Measurements from ENCODE around the gene RBMS3. TPM values are rescaled to one million over a fixed set of nuclear protein-coding genes. Genes with fewer than 3 reads are reported as not detected.

RBMS3 gene
- total and polyA plus RNA-seq, 2 experiments from 2014 or later = 34.9 to 37.1 TPM

DNA sequence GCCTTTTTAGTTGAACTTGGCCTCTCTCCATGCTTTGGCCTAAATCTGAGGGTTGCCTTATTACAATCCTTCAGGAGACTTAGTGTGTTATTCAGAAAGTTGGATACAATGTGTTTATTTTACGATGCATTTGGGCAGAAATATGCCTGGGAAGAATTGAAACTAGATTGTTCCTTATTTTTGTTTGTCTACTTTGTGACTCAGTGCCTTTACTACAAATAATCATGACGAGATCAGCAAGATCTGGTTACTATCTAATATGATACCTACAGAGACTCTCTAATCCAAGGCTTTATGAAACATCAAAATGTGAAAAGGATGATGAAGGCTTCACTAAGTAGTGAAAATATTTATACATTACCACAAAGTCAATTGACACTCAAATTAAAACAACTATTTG lies 82.2 kb downstream of the RBMS3 start:
- no peaks in the 10 kb centered on the region for H3K4me1 ChIP-seq (ENCODE audit: insufficient read depth)
- H3K9me3 ChIP-seq (ENCODE audit: low read depth) = no peaks in the 10 kb centered on the region
- no peaks in the 10 kb centered on the region for H4K20me1 ChIP-seq (ENCODE audit: insufficient read depth, poor library complexity, severe bottlenecking)
- no peaks in the 10 kb centered on the region for H3K27me3 ChIP-seq
- TF ChIP-seq EZH2 (IDR thresholded peaks at IDR 0.05; ENCODE audit: borderline replicate concordance) (no peak), EZH2phosphoT487 (IDR thresholded peaks at IDR 0.05; ENCODE audit: low read depth, severe bottlenecking, unreplicated experiment) (no peak)
- TF ChIP-seq, protein P1, sequence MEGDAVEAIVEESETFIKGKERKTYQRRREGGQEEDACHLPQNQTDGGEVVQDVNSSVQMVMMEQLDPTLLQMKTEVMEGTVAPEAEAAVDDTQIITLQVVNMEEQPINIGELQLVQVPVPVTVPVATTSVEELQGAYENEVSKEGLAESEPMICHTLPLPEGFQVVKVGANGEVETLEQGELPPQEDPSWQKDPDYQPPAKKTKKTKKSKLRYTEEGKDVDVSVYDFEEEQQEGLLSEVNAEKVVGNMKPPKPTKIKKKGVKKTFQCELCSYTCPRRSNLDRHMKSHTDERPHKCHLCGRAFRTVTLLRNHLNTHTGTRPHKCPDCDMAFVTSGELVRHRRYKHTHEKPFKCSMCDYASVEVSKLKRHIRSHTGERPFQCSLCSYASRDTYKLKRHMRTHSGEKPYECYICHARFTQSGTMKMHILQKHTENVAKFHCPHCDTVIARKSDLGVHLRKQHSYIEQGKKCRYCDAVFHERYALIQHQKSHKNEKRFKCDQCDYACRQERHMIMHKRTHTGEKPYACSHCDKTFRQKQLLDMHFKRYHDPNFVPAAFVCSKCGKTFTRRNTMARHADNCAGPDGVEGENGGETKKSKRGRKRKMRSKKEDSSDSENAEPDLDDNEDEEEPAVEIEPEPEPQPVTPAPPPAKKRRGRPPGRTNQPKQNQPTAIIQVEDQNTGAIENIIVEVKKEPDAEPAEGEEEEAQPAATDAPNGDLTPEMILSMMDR (IDR thresholded peaks at IDR 0.05; ENCODE audit: poor library complexity) = no peak
- H3K4me2 ChIP-seq = no peak overlapping the region
- peaks cover 46% of the 10 kb centered on the region for H3K79me2 ChIP-seq
- H3K4me3 ChIP-seq = no peak overlapping the region
- WGBS (ENCODE audit: low lambda C conversion rate, missing lambda C conversion rate) = 95% methylated on average over 2 of the region's 2 CpGs
- H3K36me3 ChIP-seq (replicated peaks; ENCODE audit: insufficient read depth, low read depth) = no peaks in the 10 kb centered on the region
- H3K27ac ChIP-seq = no peak overlapping the region
- DNase-seq (ENCODE audit: low spot score) = no peak
- no peak overlapping the region for H2AFZ ChIP-seq
- H3K9me2 ChIP-seq (replicated peaks; ENCODE audit: insufficient read depth) = no peaks in the 10 kb centered on the region

DNA sequence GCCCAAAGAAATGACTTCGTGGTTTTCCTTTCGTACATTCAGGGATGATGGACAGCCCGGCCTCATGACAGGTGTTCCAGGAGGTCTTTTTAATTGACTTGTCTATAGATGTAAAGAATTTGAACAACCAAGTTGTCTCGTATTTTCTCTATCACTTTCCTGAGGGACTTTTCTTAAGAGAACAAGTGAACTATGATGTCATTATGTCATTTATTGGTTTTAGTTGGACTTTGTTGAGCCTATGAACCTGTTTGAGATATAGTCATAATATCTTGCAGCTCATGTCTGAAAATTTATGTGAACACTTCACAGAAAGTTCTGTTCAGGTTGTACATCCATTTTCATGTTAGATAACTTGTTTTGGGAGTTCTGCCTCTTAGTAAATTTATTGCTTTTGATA lies 89.2 kb downstream of the RBMS3 start:
- H3K36me3 ChIP-seq (replicated peaks; ENCODE audit: insufficient read depth, low read depth) = no peaks in the 10 kb centered on the region
- no peaks in the 10 kb centered on the region for H3K4me1 ChIP-seq (ENCODE audit: insufficient read depth)
- no peaks in the 10 kb centered on the region for H4K20me1 ChIP-seq (ENCODE audit: insufficient read depth, poor library complexity, severe bottlenecking)
- DNase-seq (ENCODE audit: low spot score) = no peak
- TF ChIP-seq EZH2phosphoT487 (IDR thresholded peaks at IDR 0.05; ENCODE audit: low read depth, severe bottlenecking, unreplicated experiment) (no peak), EZH2 (IDR thresholded peaks at IDR 0.05; ENCODE audit: borderline replicate concordance) (no peak)
- TF ChIP-seq, protein P1 (IDR thresholded peaks at IDR 0.05; ENCODE audit: poor library complexity) = no peak
- no peak overlapping the region for H3K4me3 ChIP-seq
- H3K27me3 ChIP-seq = no peaks in the 10 kb centered on the region
- H3K79me2 ChIP-seq = peaks cover 46% of the 10 kb centered on the region
- H3K27ac ChIP-seq = no peak overlapping the region
- no peak overlapping the region for H2AFZ ChIP-seq
- no peaks in the 10 kb centered on the region for H3K9me3 ChIP-seq (ENCODE audit: low read depth)
- WGBS (ENCODE audit: low lambda C conversion rate, missing lambda C conversion rate) = 83% methylated on average over 4 of the region's 4 CpGs
- H3K4me2 ChIP-seq = no peak overlapping the region
- no peaks in the 10 kb centered on the region for H3K9me2 ChIP-seq (replicated peaks; ENCODE audit: insufficient read depth)

DNA sequence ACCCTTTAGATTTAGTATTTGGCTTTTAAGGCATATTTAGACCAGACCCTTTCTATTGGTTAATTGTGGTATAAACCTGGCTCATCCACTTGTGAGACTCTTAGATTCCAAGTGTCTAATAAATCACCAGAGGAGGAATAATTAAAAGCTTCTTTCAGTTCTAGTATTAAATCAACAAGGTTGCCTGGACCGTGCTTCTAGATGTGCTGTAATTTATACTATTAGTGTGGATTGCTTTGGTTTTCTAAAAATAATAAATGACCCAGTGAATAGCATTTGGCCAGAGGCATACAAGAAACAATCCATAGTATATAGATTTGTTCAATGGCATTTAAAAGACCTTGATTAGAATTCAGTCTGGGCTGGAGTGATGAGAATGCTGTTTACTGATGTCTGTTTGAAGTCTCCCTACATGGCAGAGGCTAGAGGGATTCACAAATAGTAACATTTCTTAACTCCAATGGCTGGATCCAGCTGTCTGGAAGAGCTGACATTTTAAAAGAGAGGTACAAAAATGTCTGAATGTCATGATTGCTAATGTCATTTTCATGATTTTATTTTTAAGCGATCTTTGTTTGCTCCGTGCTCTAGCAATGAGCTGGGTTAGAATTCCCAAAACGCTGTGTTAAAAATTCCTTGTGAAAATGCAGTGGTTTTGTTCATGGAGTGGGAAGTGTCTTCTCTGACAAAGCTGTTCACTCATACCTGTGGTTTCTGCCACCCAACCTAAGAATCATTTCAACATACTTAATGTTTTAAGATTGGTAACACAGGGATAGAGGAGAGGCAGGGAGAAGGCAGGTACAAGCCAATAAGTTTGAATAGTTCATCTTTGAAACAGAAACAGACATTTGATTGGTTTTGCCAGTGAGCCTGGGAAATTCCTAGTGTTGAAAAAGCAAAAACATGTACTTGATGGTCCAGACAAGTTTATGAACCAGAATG lies 89.9 kb downstream of the RBMS3 start:
- Histone ChIP-seq H3K4me2 (no peak overlapping the region), H4K20me1 (ENCODE audit: insufficient read depth, poor library complexity, severe bottlenecking) (no peaks in the 10 kb centered on the region), H2AFZ (no peak overlapping the region), H3K4me3 (no peak overlapping the region), H3K36me3 (replicated peaks; ENCODE audit: insufficient read depth, low read depth) (no peaks in the 10 kb centered on the region), H3K79me2 (peaks cover 41% of the 10 kb centered on the region), H3K9me3 (ENCODE audit: low read depth) (no peaks in the 10 kb centered on the region), H3K4me1 (ENCODE audit: insufficient read depth) (no peaks in the 10 kb centered on the region), H3K27ac (no peak overlapping the region), H3K27me3 (no peaks in the 10 kb centered on the region), H3K9me2 (replicated peaks; ENCODE audit: insufficient read depth) (no peaks in the 10 kb centered on the region)
- no peak for DNase-seq (ENCODE audit: low spot score)
- no peak for TF ChIP-seq EZH2phosphoT487 (IDR thresholded peaks at IDR 0.05; ENCODE audit: low read depth, severe bottlenecking, unreplicated experiment)
- no peak for TF ChIP-seq EZH2 (IDR thresholded peaks at IDR 0.05; ENCODE audit: borderline replicate concordance)
- TF ChIP-seq, protein P1 (IDR thresholded peaks at IDR 0.05; ENCODE audit: poor library complexity) = no peak
- 86% methylated on average over 4 of the region's 4 CpGs for WGBS (ENCODE audit: low lambda C conversion rate, missing lambda C conversion rate)

Measured in hepatocyte (in vitro differentiated cells).